Glutamatergic neuron (in vitro differentiated cells): ENCODE data around the gene C2CD4A. TPM values are rescaled to one million over a fixed set of nuclear protein-coding genes. Genes with fewer than 3 reads are reported as not detected.

ENCODE experiments used
- DNase-seq: peaks from one replicate; pipeline ENCODE4 v3.0.0; 2022
- H3K27ac Mint-ChIP-seq: one replicate; pipeline ENCODE4 v1.8.0; 2020; ENCODE audit warnings: mild to moderate bottlenecking, mixed read lengths, inconsistent platforms; ENCODE audit not compliant: unreplicated experiment
- H3K27me3 Mint-ChIP-seq: one replicate; pipeline ENCODE4 v1.8.0; 2020; ENCODE audit warnings: mild to moderate bottlenecking, moderate library complexity, mixed read lengths, inconsistent platforms; ENCODE audit not compliant: unreplicated experiment
- H3K36me3 Mint-ChIP-seq: one replicate; pipeline ENCODE4 v1.8.0; 2020; ENCODE audit warnings: mild to moderate bottlenecking, mixed read lengths, inconsistent platforms; ENCODE audit not compliant: unreplicated experiment
- H3K4me1 Mint-ChIP-seq: one replicate; pipeline ENCODE4 v1.8.0; 2020; ENCODE audit warnings: mild to moderate bottlenecking, low read depth, mixed read lengths, inconsistent platforms; ENCODE audit not compliant: unreplicated experiment
- H3K4me3 Mint-ChIP-seq: one replicate; pipeline ENCODE4 v1.8.0; 2020; ENCODE audit warnings: mild to moderate bottlenecking, mixed read lengths, inconsistent platforms; ENCODE audit not compliant: unreplicated experiment
- H3K9me3 Mint-ChIP-seq: one replicate; pipeline ENCODE4 v1.8.0; 2020; ENCODE audit warnings: mild to moderate bottlenecking, moderate library complexity, mixed read lengths, inconsistent platforms; ENCODE audit not compliant: unreplicated experiment
- total RNA-seq: library from RNA; stranded (reverse); fragmentation: NEBNext Ultra II Directional; extraction: Animal tissue kit (Norgen Biotek cat#: 25700); gene quantifications from one replicate; pipeline ENCODE4 v1.2.1, GENCODE V29; 2021; ENCODE audit not compliant: unreplicated experiment
- TF ChIP-seq, protein P1 (sequence below): fragments of 200-600 bp; sonication (generic); IDR thresholded peaks from one replicate; pipeline ENCODE4 v1.5.0; 2021; ENCODE audit not compliant: partially characterized antibody, unreplicated experiment

C2CD4A gene
- total RNA-seq, 1 donor from 2014 or later = 0.20 TPM

DNA sequence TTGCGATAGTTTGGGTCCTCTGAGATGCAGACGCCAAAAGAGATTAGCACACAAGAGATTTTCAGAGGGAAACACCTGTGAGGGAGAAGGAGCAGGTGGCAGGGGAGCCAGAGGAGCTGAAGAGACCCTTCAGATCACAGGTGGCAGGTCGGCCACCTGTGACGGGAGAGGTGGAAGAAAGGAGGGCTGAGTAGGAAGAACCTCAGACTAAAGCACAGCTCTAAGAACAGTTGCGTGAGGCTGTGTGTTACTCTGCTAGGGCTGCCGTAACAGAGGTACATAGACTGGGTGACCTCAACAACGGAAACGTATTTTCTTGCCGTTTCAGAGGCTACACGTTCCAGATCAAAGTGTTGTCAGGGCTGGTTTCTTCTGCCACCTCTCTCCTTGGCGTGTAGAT lies 38.5 kb downstream of the C2CD4A start:
- Mint-ChIP-seq H3K4me1 (peaks cover 11% of the 10 kb centered on the region), H3K27ac (no peak overlapping the region), H3K9me3 (peaks cover 6% of the 10 kb centered on the region), H3K36me3 (no peaks in the 10 kb centered on the region), H3K4me3 (no peak overlapping the region), H3K27me3 (peaks cover 2% of the 10 kb centered on the region)
- DNase-seq = no peak
- TF ChIP-seq, protein P1, sequence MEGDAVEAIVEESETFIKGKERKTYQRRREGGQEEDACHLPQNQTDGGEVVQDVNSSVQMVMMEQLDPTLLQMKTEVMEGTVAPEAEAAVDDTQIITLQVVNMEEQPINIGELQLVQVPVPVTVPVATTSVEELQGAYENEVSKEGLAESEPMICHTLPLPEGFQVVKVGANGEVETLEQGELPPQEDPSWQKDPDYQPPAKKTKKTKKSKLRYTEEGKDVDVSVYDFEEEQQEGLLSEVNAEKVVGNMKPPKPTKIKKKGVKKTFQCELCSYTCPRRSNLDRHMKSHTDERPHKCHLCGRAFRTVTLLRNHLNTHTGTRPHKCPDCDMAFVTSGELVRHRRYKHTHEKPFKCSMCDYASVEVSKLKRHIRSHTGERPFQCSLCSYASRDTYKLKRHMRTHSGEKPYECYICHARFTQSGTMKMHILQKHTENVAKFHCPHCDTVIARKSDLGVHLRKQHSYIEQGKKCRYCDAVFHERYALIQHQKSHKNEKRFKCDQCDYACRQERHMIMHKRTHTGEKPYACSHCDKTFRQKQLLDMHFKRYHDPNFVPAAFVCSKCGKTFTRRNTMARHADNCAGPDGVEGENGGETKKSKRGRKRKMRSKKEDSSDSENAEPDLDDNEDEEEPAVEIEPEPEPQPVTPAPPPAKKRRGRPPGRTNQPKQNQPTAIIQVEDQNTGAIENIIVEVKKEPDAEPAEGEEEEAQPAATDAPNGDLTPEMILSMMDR = no peak

DNA sequence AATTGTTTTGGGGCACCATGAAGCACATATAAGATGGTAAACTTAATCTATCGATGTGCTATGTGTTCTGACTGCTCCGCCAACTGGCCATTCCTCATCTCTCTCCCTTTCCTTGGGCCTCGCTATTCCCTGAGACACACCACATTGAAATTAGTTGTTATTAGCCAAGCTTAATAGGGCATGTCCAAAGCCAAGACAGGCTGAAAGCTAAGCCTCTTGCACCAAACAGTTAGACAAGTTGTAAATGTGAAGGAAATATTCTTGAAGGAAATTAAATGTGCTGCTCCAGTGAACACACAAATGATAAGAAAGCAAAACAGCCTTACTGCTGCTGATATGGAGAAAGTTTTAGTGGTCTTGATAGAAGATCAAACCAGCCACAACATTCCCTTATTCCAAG lies 39.3 kb downstream of the C2CD4A start:
- Mint-ChIP-seq H3K36me3 (no peaks in the 10 kb centered on the region), H3K27ac (no peak overlapping the region), H3K4me3 (no peak overlapping the region), H3K4me1 (peaks cover 19% of the 10 kb centered on the region), H3K9me3 (peaks cover 12% of the 10 kb centered on the region), H3K27me3 (peaks cover 4% of the 10 kb centered on the region)
- TF ChIP-seq, protein P1 = no peak
- DNase-seq = no peak

DNA sequence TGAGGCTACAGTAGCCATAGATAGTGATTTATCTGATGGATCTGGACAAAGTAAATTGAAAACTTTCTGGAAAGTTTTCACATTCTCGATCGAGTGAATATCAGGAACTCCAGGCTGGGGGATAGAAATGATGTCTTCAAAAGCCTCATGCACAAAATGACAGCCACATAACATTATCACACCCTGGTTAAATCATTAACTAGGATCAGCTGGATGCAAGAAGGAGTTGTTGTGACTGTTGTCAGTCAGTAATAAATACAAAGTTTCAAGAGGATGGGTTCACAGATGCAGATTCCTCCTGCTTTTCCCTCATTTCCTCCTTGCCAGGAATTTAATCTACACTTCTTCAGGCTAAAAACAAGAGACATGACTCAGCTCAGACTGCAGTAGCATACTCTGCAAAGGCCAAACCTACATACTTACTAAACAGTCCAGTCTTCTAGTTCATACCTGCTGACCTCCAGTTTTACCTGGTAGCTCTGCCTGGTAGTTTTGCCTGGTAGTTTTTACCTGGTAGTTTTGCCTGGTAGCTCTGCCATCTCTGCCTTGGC lies 40.9 kb downstream of the C2CD4A start:
- no peak overlapping the region for H3K4me3 Mint-ChIP-seq
- peaks cover 7% of the 10 kb centered on the region for H3K27me3 Mint-ChIP-seq
- DNase-seq = no peak
- peaks cover 16% of the 10 kb centered on the region for H3K9me3 Mint-ChIP-seq
- H3K36me3 Mint-ChIP-seq = peaks cover 6% of the 10 kb centered on the region
- H3K4me1 Mint-ChIP-seq = peaks cover 22% of the 10 kb centered on the region
- TF ChIP-seq, protein P1 = no peak
- H3K27ac Mint-ChIP-seq = no peak overlapping the region

DNA sequence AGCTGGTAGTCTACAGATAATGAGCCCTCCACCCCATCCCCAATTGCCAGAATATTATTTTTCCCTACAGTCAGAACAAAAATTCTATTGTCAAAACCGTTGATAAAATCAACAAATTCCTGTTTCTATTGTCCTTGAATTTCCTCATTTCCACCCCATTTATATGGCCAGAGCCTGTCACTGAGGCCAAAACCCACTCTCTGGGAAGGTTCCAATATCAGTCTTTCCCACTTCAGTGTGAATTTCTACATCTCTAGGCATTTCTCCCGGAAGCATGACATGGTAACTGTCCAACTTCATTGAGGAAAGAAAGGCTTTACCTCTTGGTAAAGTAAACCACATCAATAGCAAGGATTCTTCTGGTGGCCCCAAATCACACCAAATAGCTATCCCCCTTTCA lies 41.6 kb downstream of the C2CD4A start:
- no peak for DNase-seq
- H3K36me3 Mint-ChIP-seq = peaks cover 6% of the 10 kb centered on the region
- TF ChIP-seq, protein P1 = no peak
- H3K4me3 Mint-ChIP-seq = no peak overlapping the region
- peaks cover 16% of the 10 kb centered on the region for H3K9me3 Mint-ChIP-seq
- peaks cover 9% of the 10 kb centered on the region for H3K27me3 Mint-ChIP-seq
- peaks cover 22% of the 10 kb centered on the region for H3K4me1 Mint-ChIP-seq
- peak overlapping the region; percentile 40 for H3K27ac Mint-ChIP-seq

DNA sequence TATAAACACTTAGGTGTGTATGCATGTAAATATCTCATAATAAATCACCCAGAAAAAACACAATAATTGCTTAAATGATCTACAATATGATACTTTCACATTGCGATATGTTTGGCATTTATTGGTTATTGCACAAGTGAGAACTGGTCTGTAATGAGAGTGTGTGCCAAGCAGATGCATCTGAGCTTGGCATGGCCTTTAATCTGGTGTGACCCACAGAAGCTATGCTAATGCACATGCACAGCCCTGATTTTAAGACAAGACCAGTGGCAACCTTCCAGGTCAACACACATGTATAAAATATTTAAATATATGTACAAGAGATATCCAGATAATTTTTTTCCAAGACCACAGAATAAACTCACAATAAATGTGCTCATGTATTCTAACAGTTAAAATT lies 42.7 kb downstream of the C2CD4A start:
- peaks cover 18% of the 10 kb centered on the region for H3K9me3 Mint-ChIP-seq
- H3K4me1 Mint-ChIP-seq = peaks cover 22% of the 10 kb centered on the region
- DNase-seq = no peak
- H3K27ac Mint-ChIP-seq = peak overlapping the region; percentile 98
- TF ChIP-seq, protein P1 = no peak
- H3K4me3 Mint-ChIP-seq = no peak overlapping the region
- H3K36me3 Mint-ChIP-seq = peaks cover 8% of the 10 kb centered on the region
- peaks cover 10% of the 10 kb centered on the region for H3K27me3 Mint-ChIP-seq
